HG03064 (cell line): Measurements from ENCODE around the gene GPAT2.
"Not testable (repeated sequence)": the region's sequence is repeated elsewhere in the genome, so short reads cannot be mapped to it uniquely, and the experiment has no call there.

Source experiments
- ATAC-seq: cut with Tn5 transposase; IDR thresholded peaks from one replicate; pipeline ENCODE4 v1.9.1; 2021; ENCODE audit warnings: low read depth; ENCODE audit not compliant: unreplicated experiment

Gene GPAT2, protein sequence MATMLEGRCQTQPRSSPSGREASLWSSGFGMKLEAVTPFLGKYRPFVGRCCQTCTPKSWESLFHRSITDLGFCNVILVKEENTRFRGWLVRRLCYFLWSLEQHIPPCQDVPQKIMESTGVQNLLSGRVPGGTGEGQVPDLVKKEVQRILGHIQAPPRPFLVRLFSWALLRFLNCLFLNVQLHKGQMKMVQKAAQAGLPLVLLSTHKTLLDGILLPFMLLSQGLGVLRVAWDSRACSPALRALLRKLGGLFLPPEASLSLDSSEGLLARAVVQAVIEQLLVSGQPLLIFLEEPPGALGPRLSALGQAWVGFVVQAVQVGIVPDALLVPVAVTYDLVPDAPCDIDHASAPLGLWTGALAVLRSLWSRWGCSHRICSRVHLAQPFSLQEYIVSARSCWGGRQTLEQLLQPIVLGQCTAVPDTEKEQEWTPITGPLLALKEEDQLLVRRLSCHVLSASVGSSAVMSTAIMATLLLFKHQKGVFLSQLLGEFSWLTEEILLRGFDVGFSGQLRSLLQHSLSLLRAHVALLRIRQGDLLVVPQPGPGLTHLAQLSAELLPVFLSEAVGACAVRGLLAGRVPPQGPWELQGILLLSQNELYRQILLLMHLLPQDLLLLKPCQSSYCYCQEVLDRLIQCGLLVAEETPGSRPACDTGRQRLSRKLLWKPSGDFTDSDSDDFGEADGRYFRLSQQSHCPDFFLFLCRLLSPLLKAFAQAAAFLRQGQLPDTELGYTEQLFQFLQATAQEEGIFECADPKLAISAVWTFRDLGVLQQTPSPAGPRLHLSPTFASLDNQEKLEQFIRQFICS

DNA sequence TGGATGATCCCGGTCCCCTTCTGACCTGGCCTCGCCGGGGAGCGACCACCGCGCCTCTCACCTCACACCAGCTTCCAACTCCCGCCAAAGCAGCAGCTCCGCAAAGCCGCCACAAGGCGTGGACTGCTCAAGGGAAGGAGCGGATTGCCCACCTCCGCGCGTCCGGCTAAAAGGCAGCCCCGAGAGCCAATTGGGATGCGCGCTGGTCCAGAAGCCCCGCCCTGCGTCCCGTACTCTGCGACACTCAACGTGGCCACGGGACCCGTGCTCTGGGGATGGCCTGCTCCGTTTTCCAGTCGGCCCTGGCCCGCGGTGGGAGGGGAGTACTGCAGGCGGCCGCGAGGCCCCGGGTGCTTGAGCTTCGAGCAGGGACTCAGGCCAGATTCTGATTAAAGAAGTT is at the start of gene GPAT2:
TSS of gene GPAT2 (minus strand) at position 125 of the 400 bp plus-strand sequence. CDS start 2,557 bp downstream, outside the sequence.
- not testable (repeated sequence) for ATAC-seq

DNA sequence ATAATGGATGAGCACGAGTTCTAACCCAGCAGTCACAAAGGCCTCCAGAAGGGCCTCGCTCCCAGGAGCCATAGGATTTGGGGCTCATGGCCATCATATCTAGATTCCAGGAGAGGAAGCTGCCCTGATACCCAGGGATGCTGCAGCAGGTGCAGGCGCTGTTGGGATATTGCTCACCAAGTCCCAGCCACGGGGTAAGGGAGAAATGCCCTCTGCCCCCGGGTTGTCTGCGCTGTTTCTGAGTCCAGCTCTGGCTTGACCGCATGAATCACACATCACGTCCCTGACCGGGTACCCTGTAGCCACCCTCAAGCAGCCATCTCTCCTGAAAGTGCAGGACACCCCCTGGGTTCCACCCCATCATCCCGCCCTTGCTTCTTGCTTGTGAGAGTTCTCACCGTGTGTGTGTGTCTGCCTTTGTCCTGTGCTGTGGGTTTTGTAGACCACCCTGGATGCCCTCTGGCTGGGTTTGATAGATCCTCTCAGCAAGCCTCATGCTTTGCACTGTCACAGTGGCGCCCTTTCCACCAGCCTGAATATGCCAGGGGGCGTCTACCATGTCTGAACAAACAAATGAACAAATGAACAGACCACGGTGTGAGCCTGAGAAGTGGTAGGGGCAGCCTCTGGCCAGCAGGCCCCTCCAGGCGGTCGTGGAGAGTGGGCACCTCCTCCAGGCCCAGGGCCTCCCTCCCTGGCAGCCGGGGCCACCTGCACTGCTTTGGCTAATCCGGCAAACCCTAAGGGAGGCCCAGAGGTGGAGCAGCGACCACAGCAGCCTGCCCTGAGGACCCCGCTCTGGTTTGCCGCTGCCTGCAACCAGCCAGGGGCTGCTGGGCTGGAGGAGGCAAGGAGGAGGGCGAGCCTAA is 49.5 kb upstream of the GPAT2 start:
- ATAC-seq = no peak

DNA sequence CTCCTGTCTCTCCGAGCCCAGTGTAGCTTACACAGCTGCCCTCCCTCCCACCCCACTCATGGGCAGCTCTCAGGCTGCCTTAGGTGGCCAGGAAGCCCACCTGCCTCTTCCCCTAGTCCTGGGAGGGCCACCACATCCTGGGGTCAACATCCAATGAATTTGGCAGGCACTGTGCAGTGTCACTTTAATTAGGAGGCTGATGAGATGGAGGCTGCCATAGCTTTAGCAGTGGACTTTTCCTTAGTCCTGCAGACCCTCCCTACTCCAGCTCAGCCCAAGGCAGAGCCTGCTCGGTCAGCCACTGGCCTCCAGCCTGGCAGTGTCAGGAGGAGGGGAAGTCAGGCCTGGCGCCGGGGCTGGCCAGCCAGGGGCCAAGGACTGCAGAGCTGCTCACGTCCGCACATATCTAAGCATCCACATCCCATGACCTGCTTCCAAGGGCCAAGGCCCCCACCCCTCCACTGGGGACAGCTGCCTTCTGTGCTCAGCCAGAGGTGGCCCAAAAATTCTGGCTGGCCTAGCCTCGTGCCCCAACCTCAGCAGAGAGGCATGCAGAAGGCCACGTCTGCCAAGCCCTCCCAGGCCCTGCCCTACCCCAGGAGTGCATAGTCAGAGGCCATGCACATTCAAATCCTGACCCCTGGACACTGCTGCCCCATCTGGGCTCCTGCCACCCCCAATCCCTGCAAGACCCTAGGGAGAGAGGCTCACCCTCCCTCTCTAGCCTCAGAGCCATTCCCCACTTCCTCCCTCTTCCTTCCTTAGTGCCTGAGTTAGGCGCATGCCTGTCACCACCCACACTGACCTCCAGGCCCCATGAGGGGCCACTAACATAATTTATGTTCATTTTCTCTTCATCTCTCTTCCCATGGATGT is 48.6 kb upstream of the GPAT2 start:
- ATAC-seq = no peak

DNA sequence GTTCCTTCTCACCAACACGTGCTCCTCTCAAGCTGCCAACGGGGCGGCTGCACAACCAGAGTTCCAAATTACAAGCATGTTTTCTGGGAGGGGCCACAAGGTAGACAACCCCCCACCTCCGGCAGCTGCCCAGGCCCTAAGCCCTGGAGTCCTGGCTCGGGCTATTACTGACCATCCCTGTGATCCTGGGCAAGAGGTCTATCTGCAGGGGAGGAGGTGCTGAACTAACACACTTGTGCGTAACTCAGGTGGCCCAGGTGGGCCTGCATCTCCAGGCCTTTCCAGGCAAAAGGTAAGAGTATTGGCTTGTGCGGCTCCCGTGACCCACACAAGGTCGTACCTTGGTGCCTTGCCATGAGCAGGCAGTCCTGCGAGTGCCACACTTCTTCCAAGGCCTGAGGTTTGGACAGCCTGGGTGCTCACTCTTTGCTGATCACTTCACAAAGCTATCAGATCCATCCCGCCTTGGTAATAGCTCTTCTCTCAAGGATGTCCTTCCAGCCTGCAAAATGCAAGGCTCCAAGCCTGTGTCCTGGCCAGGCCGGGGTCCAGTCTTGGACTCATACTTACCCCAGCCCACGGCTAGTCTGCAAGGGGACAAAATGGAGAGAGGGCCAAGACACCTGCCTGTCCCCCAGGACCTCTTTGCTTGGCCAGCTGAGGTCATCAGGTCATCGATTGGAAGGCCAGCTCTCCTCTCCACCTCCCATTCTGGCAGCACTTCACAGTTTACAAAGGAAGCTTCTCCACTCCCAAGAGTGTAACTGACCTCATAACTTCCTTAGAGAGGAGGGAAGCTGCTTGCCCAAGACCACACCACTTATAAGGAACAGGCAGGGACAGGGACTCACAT is 47.7 kb upstream of the GPAT2 start:
- no peak for ATAC-seq

GRCh38 chr2:96081042-96081441 is 46.3 kb upstream of the GPAT2 start:
- no peak for ATAC-seq

DNA sequence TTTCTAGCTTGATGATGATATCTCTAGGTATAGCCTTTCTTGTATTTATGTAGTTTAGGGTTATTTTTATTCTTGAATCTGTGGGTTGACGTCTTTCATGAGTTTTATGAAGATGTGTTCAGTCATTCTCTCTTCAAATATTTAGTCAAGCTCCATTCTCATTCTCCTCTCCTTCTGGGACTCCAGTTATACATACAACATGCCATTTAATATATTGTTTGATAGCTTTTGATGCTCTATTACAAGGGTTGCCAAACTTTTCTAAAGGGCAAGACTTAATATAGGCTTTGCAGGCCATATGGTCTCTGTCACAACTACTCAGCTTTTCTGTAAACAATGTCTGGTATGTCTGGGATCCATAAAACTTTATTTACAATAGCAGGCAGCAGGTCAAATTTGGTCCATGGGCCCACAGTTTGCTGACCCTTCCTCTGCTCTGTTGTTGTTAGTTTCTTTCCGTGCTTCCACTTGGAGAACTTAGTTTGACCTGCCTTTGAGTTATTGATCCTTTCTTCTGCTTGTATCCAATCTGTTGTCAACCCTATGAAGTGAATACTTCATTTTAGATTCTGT is 40.6 kb upstream of the GPAT2 start:
- no peak for ATAC-seq

GRCh38 chr2:96074156-96074555 is 39.4 kb upstream of the GPAT2 start:
- no peak for ATAC-seq

DNA sequence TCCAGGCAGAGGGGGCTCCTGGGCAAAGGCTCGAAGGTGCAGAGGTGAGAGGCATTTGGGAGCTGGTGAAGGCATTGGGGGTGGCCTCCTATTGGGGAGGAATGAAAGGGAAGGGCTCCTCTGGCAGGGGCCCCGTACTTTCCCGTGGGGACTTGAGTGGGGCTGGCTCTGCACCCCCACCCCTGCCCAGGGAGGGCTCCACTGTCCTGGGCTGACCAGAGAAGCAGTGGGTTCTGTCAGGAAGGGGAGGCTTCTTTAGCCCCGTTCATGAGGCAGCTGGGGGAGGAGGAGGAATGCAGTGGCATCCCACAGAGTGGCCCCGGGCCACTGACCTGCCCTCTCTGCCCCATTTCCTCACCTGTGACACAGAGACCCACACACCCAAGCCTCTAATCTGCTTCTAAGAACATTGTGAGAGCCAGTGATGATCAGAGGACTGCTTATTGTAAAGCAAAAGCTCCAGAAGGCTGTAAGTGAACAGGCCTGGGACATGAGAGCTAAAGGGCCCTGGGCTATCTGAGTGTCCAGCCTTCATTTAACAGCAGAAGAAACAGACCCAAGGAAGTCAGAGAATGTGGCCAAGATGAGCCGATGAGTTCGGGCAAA is 38.6 kb upstream of the GPAT2 start:
- no peak for ATAC-seq

GRCh38 chr2:96072746-96073145 is 38.0 kb upstream of the GPAT2 start:
- ATAC-seq = no peak

DNA sequence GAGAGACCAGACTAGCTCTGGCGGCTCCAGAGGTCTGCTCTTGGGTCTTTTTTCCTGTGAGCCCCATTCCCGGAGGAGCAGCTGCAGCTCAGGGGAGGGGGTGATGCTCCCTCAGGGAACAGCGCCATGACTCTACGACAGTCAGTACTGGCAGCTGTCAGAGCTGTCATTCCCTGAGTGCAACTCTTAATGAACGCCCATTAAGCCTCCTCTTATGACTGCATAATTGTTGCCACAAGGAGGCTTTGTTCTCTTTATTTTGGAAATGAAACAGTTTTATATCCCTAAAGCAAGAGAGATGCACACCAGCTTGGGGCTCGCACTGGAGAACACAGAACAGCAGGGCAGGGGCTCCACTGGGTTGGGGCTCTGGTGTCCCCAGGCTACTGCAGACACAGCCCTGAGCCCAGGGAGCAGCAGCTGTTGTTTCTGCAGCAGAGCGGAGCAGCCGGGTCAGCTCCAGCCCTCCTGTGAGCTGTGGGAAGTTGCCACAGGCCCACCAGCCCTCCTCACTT is 37.3 kb upstream of the GPAT2 start:
- not testable (repeated sequence) for ATAC-seq

GRCh38 chr2:96071087-96071976 is 36.6 kb upstream of the GPAT2 start:
- not testable (repeated sequence) for ATAC-seq

- ATAC-seq = not testable (repeated sequence)
These were observed 35.6 kb upstream of the GPAT2 start for GRCh38 chr2:96070351-96070750.

- ATAC-seq = not testable (repeated sequence)
These were observed 35.2 kb upstream of the GPAT2 start for GRCh38 chr2:96069878-96070277.

DNA sequence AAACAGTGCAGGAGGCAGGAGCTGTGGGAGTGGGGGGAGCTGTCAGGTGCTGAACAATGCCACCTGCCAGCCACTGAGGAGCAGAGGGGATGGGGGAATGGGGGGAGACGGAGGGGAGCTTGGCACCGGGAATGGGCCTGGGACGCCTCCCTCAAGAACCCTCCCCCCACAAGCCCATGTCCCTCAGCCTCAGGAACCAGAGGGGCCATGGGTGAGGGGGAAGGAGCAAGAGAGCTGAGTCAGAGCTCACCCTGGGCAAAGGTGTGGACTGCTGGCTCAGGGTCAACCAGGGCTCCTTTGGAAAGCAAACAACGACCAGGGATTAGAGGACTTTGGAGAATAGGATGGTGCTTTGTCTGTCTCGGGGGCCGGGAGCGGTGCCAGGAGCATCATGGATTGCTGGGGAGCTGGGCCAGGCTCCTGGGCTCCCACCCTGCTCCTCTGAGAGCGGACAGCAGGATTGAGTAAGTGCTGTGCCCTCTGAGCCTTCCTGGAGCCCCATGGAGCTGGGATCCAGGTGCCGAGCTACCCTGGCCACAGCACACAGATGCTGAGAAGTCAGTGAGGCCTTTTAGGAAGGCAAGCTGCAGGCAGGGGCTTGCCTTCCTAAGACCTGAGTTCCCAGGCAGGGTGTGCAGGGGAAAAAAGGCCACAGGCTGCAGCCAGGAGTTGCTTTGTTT is 33.3 kb upstream of the GPAT2 start:
- not testable (repeated sequence) for ATAC-seq

GRCh38 chr2:96067098-96067660 is 32.5 kb upstream of the GPAT2 start:
- not testable (repeated sequence) for ATAC-seq

DNA sequence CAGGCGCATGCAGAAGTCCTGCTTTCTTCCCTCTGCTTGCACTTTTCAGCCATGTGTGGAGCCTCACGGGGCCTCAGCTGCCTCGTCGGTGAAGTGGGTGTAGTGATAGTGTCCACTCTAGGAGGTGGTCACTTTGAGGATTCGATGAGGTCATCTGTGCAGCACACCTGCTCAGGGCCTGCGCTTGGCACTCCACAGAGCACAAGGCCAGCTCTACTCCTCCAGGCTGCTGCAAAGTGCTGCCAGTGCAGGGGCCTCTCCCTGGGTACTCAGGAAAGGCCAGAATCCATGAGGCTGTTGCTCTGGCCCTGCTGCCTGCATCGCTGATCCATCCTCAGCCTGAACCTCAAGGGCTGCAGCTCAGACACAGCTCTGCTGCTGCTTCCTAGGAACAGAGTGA is 31.8 kb upstream of the GPAT2 start:
- not testable (repeated sequence) for ATAC-seq
